Mesenchymal stem cell (in vitro differentiated cells and primary cell): ENCODE data around the gene PLA2G1B.
A peak's percentile ranks its signal among the peaks of the same experiment; 100 is the strongest.

Experiments used
- DNase-seq: peaks from one replicate; pipeline ENCODE4 v3.0.0-alpha.2; 2013
- H2AFZ ChIP-seq: one replicate; pipeline ENCODE4 v1.6.1; 2013; ENCODE audit warnings: low read depth, mild to moderate bottlenecking, control low read depth, inconsistent platforms, low read length, moderate library complexity
- H2AK5ac ChIP-seq: 2 replicates; pipeline ENCODE4 v1.6.1; 2013; ENCODE audit warnings: low read length, moderate library complexity, mild to moderate bottlenecking, inconsistent platforms; ENCODE audit not compliant: severe bottlenecking
- H2BK120ac ChIP-seq: one replicate; pipeline ENCODE4 v1.6.1; 2013; ENCODE audit warnings: low read depth, mild to moderate bottlenecking, inconsistent platforms, low read length, moderate library complexity
- H2BK12ac ChIP-seq, 2 experiments: one replicate each; pipeline ENCODE4 v1.6.1; 2013; ENCODE audit warnings: inconsistent platforms in 2 of 2, low read length in 2 of 2, mild to moderate bottlenecking in 2 of 2, moderate library complexity in 2 of 2, control low read depth in 1 of 2
- H2BK15ac ChIP-seq: one replicate; pipeline ENCODE4 v1.6.1; 2013; ENCODE audit warnings: mild to moderate bottlenecking, low read depth, inconsistent platforms; ENCODE audit not compliant: poor library complexity, severe bottlenecking
- H2BK5ac ChIP-seq: 2 replicates; pipeline ENCODE4 v1.6.1; 2013; ENCODE audit warnings: low read depth, mild to moderate bottlenecking, low read length, control low read depth, inconsistent platforms; ENCODE audit not compliant: poor library complexity, severe bottlenecking
- H3K14ac ChIP-seq, 2 experiments: one replicate each; pipeline ENCODE4 v1.6.1; 2013; ENCODE audit warnings: inconsistent platforms in 2 of 2, low read length in 2 of 2, control low read depth in 1 of 2, mild to moderate bottlenecking in 1 of 2, moderate library complexity in 1 of 2
- H3K18ac ChIP-seq, 2 experiments: one replicate each; pipeline ENCODE4 v1.6.1; 2013; ENCODE audit warnings: inconsistent platforms in 2 of 2, low read length in 2 of 2, control low read depth in 1 of 2, low read depth in 1 of 2, mild to moderate bottlenecking in 1 of 2
- H3K23ac ChIP-seq, 2 experiments: one replicate each; pipeline ENCODE4 v1.6.1; 2013; ENCODE audit warnings: inconsistent platforms in 2 of 2, low read length in 2 of 2, mild to moderate bottlenecking in 2 of 2, moderate library complexity in 2 of 2, control low read depth in 1 of 2
- H3K27ac ChIP-seq: 2 replicates; pipeline ENCODE4 v1.5.1; 2013; ENCODE audit warnings: mild to moderate bottlenecking, moderate library complexity, low read length, control low read depth, inconsistent platforms; ENCODE audit not compliant: poor library complexity, severe bottlenecking
- H3K27me3 ChIP-seq, 2 experiments: 2 replicates each; pipeline versions ENCODE4 v1.6.1 to v1.7.0; 2013; ENCODE audit warnings: low read length in 2 of 2, mild to moderate bottlenecking in 2 of 2, moderate library complexity in 2 of 2, control low read depth in 1 of 2, inconsistent platforms in 1 of 2; ENCODE audit not compliant: control insufficient read depth in 1 of 2, insufficient read depth in 1 of 2
- H3K36me3 ChIP-seq, 2 experiments: 2 replicates each; pipeline versions ENCODE4 v1.6.1 to v1.7.0; 2013; ENCODE audit warnings: low read length in 2 of 2, control low read depth in 1 of 2, inconsistent platforms in 1 of 2, low read depth in 1 of 2, mild to moderate bottlenecking in 1 of 2; ENCODE audit not compliant: insufficient read depth in 2 of 2, control insufficient read depth in 1 of 2
- H3K4ac ChIP-seq, 2 experiments: one replicate each; pipeline ENCODE4 v1.6.1; 2013; ENCODE audit warnings: inconsistent platforms in 2 of 2, low read length in 2 of 2, mild to moderate bottlenecking in 2 of 2, moderate library complexity in 2 of 2, control low read depth in 1 of 2, low read depth in 1 of 2
- H3K4me1 ChIP-seq: 2 replicates; pipeline ENCODE4 v1.6.1; 2013; ENCODE audit warnings: low read depth, low read length, control low read depth; ENCODE audit not compliant: control insufficient read depth, insufficient read depth
- H3K4me2 ChIP-seq: 2 replicates; pipeline ENCODE4 v1.6.1; 2013; ENCODE audit warnings: low read length, mild to moderate bottlenecking, inconsistent platforms; ENCODE audit not compliant: poor library complexity, severe bottlenecking
- H3K4me3 ChIP-seq, 2 experiments: 2 replicates each; pipeline versions ENCODE4 v1.5.1 to v1.7.0; 2013; ENCODE audit warnings: low read length in 2 of 2, mild to moderate bottlenecking in 2 of 2, control low read depth in 1 of 2, low read depth in 1 of 2; ENCODE audit not compliant: insufficient read depth in 1 of 2
- H3K79me1 ChIP-seq: replicated peaks from 2 replicates; pipeline ENCODE4 v1.6.1; 2013; ENCODE audit warnings: mild to moderate bottlenecking, control low read depth, low read length, inconsistent platforms; ENCODE audit not compliant: poor library complexity, severe bottlenecking
- H3K9ac ChIP-seq: 2 replicates; pipeline ENCODE4 v1.7.0; 2013; ENCODE audit warnings: mild to moderate bottlenecking, low read length, moderate library complexity
- H3K9me3 ChIP-seq: 2 replicates; pipeline ENCODE4 v1.7.0; 2013; ENCODE audit warnings: mild to moderate bottlenecking, low read length; ENCODE audit not compliant: control insufficient read depth
- H4K8ac ChIP-seq: one replicate; pipeline ENCODE4 v1.6.1; 2013; ENCODE audit warnings: inconsistent platforms, mild to moderate bottlenecking, low read length, moderate library complexity
- H4K91ac ChIP-seq: one replicate; pipeline ENCODE4 v1.6.1; 2013; ENCODE audit warnings: mild to moderate bottlenecking, low read length, inconsistent platforms
- WGBS: methylation state at CpG from one replicate; pipeline ENCODE4 v1.1.7; 2013; ENCODE audit warnings: mixed read lengths; 5-methylcytosine and 5-hydroxymethylcytosine counted together

Gene PLA2G1B

DNA sequence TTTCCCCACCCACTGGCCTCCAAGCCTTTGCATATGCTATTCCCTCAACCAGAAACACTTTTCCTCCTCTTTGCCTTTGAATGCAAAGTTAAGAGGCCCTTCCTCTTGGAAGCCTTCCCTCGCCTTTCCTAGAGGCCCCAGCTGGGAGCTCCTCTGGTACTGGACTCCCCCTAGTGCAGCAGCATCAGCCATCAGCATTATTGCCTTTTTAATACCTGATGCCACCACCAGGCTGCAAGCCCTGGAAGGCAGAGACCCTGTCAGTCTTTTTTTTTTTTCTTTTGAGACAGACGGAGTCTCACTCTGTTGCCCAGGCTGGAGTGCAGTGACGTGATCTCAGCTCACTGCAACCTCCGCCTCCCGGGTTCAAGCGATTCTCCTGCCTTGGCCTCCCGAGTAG is 19.1 kb upstream of the PLA2G1B start:
- Histone ChIP-seq H3K4me2 (no peak overlapping the region), H3K14ac (no peak overlapping the region), H3K18ac (no peak overlapping the region), H2BK5ac (no peak overlapping the region), H3K9me3 (no peaks in the 10 kb centered on the region), H4K91ac (no peak overlapping the region), H3K23ac (no peak overlapping the region), H2AFZ (no peak overlapping the region), H4K8ac (no peak overlapping the region), H3K79me1 (no peaks in the 10 kb centered on the region), H2BK12ac (no peak overlapping the region), H3K4ac (no peak overlapping the region), H3K4me1 (no peaks in the 10 kb centered on the region), H2BK15ac (no peak overlapping the region), H2AK5ac (no peak overlapping the region), H2BK120ac (no peak overlapping the region), H3K27me3 (peaks cover 15 to 23% of the 10 kb centered on the region in 2 experiments), H3K9ac (no peak overlapping the region), H3K27ac (no peak overlapping the region), H3K36me3 (no peaks in the 10 kb centered on the region), H3K4me3 (no peak overlapping the region)
- peak; percentile 14 for DNase-seq
- 90% methylated on average over 7 of the region's 7 CpGs for WGBS

DNA sequence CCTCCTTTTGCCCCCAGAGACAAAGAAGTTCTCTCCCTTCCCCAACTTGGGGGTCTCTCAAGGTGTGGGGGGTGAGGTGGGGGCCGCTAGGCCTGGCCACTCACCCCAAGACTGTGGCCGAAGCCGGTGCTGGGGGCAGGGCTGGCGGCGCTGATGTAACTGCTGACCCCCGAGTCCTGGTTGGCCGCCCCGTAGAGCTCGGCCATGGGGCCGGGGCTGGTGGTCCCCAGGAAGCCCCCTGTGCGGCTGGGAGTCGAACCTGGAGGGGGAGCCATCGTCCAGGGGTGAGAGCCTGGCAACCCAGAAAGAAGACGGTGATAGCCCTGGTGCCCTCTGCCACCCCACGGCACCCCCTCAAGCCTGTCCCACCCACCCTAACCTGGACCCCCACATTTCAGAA is 18.5 kb upstream of the PLA2G1B start:
- Histone ChIP-seq H3K4me2 (no peak overlapping the region), H2BK12ac (no peak overlapping the region), H3K9me3 (no peaks in the 10 kb centered on the region), H3K18ac (no peak overlapping the region), H3K4me1 (no peaks in the 10 kb centered on the region), H4K8ac (no peak overlapping the region), H3K9ac (no peak overlapping the region), H2BK5ac (no peak overlapping the region), H3K4ac (no peak overlapping the region), H3K36me3 (no peaks in the 10 kb centered on the region), H2AK5ac (no peak overlapping the region), H3K23ac (no peak overlapping the region), H4K91ac (no peak overlapping the region), H3K4me3 (no peak overlapping the region), H2BK15ac (no peak overlapping the region), H3K79me1 (no peaks in the 10 kb centered on the region), H3K27ac (no peak overlapping the region), H2BK120ac (no peak overlapping the region), H2AFZ (no peak overlapping the region), H3K27me3 (peaks cover 15 to 23% of the 10 kb centered on the region in 2 experiments), H3K14ac (no peak overlapping the region)
- no peak for DNase-seq
- 91% methylated on average over 14 of the region's 15 CpGs for WGBS

DNA sequence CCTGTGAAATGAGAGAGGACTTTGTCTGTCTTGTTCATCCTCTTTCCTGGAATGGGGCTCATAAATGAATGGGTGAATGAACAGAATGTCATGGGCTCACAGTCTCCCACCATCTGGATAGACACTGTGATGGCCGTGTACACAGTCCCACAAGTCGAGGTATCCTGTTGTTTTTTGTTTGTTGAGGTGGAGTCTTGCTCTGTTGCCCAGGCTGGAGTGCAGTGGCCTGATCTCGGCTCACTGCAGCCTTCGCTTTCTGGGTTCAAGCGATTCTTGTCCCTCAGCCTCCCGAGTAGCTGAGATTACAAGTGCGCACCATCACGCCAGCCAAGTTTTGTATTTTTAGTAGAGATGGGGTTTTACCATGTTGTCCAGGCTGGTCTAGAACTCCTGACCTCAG is 16.1 kb upstream of the PLA2G1B start:
- Histone ChIP-seq H4K8ac (no peak overlapping the region), H3K4ac (no peak overlapping the region), H3K4me3 (no peak overlapping the region), H3K18ac (no peak overlapping the region), H4K91ac (no peak overlapping the region), H3K4me2 (no peak overlapping the region), H3K9me3 (no peaks in the 10 kb centered on the region), H3K9ac (no peak overlapping the region), H3K36me3 (no peaks in the 10 kb centered on the region), H2AK5ac (no peak overlapping the region), H3K79me1 (no peaks in the 10 kb centered on the region), H3K4me1 (no peaks in the 10 kb centered on the region), H3K27me3 (peaks cover 9 to 24% of the 10 kb centered on the region in 2 experiments), H2AFZ (no peak overlapping the region), H2BK5ac (no peak overlapping the region), H2BK15ac (no peak overlapping the region), H3K23ac (no peak overlapping the region), H2BK12ac (no peak overlapping the region), H2BK120ac (no peak overlapping the region), H3K27ac (no peak overlapping the region), H3K14ac (no peak overlapping the region)
- DNase-seq: no peak
- WGBS: 94% methylated on average over 8 of the region's 8 CpGs

DNA sequence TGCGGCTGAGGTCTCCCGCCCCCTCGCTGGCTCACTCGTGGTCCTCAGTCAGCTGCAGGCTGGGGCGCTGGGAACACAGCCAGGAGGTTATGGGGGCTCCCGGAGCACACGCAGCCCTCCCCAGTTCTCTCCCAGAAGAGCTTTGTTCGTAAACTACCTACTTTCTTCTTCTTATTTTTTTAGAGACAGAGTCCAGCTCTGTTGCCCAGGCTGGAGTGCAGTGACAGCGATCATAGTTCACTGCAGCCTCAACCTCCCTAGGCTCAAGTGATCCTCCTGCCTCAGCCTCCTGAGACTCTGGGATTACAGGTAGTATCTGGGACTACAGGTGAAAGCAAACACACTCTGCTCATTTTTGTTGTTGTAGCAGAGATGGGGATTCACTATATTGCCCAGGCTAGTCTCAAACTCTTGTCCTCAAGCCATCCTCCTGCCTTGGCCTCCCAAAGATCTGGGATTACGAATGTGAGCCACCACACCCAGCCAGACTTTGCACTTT is 15.5 kb upstream of the PLA2G1B start:
- H2BK12ac ChIP-seq: no peak overlapping the region
- no peak overlapping the region for H3K27ac ChIP-seq
- H3K27me3 ChIP-seq: peaks cover 9 to 30% of the 10 kb centered on the region in 2 experiments
- H4K91ac ChIP-seq: no peak overlapping the region
- H2AFZ ChIP-seq: no peak overlapping the region
- no peak overlapping the region for H3K18ac ChIP-seq
- no peak overlapping the region for H3K4me2 ChIP-seq
- no peak overlapping the region for H3K4me3 ChIP-seq
- no peak for DNase-seq
- 82% methylated on average over 9 of the region's 10 CpGs for WGBS
- H2BK5ac ChIP-seq: no peak overlapping the region
- no peak overlapping the region for H3K14ac ChIP-seq
- no peak overlapping the region for H2AK5ac ChIP-seq
- no peaks in the 10 kb centered on the region for H3K79me1 ChIP-seq
- no peak overlapping the region for H2BK120ac ChIP-seq
- no peak overlapping the region for H3K4ac ChIP-seq
- H3K23ac ChIP-seq: no peak overlapping the region
- no peak overlapping the region for H2BK15ac ChIP-seq
- H3K9ac ChIP-seq: no peak overlapping the region
- peaks cover under 1% of the 10 kb centered on the region for H3K9me3 ChIP-seq
- no peaks in the 10 kb centered on the region for H3K36me3 ChIP-seq
- H4K8ac ChIP-seq: no peak overlapping the region
- no peaks in the 10 kb centered on the region for H3K4me1 ChIP-seq
